ENCODE measurements around the gene GALNT2.

Gene GALNT2

DNA sequence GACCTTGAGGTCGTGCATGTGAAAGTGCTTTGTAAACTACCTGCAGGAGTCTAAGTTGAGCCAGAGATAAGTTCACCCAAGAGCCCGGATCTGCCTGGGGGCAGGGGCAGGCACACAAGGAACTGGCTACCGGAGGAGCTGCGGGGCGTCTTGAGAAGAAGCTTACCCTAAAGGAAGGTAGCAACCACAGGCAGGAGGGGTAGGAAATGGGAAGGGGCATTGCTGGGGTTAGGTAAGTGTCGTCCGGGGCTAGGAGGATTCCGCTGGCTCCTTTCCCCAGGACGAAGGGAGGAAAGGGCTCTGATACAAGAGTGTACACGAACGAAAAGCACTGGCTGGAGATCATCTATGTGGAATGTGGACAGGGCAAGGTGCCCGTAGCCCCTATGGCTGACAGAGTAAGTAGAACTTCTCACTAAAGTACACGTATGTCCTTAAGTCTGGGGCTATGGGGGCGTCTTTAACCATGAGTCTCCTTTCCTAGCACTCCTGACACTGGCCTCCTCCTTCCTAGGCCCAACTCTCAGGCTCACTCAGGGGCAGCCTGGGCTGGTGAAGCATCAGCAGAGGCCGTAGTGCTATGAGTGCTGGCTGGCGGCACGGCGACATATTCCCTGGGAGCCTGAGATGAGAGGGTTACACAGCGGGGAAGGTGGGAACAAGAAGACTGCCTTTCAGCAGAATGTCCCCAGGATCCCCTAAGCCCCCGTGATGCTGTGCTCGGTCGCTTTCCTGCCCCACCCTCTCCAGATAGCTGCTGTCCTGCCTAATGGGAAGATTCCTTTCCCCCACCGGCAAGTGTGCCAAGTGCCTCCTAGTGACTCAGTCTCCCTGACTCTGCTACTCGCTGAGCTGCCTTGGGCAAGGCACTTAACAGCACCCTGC lies 9.1 kb upstream of the GALNT2 start:
- no peak for DNase-seq (ENCODE audit: insufficient read length, low spot score)
- no peak for FAIRE-seq
- no peak for TF ChIP-seq POLR2A (IDR thresholded peaks at IDR 0.05; ENCODE audit: low read depth, low read length)

DNA sequence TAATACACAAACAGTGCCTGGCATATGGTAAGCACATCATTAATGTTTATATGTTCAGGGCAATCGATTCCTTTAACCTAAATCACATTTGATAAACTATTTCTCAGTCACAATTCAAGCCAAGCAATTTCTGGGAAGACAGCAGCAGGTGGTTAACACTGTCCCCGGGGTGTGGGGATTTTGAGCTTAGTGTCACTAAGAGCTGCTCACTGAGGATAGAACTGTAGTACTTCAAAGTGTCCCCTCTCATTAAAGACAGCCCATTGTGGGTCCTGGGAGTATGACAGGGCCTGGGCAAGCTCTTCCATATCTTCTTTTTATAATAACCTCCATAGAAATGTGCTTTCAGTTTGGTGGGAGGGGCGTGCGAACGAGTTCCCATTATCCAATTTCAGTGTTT lies 8.4 kb upstream of the GALNT2 start:
- no peak for TF ChIP-seq POLR2A (IDR thresholded peaks at IDR 0.05; ENCODE audit: low read depth, low read length)
- FAIRE-seq (no peak), DNase-seq (ENCODE audit: insufficient read length, low spot score) (no peak)

DNA sequence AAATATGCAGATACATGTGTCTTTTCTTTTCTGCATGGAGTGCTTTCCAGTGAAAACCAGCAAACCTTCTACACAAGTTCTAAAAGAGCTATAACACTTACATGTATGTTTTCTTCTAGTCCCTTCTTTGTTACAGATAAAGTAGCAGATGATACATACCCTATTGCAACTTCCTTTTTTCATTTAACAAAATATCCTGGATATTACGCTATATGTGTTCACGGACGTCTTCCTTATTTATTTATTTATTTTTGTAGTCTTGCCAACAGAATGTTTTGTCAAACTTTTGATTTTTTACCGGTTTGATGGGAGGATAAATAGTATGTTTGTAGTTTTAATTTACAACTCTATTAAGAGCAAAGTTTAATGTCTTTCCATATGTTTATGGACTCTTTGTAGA lies 5.2 kb upstream of the GALNT2 start:
- TF ChIP-seq POLR2A (IDR thresholded peaks at IDR 0.05; ENCODE audit: low read depth, low read length), result no peak
- FAIRE-seq (no peak), DNase-seq (ENCODE audit: insufficient read length, low spot score) (no peak)

DNA sequence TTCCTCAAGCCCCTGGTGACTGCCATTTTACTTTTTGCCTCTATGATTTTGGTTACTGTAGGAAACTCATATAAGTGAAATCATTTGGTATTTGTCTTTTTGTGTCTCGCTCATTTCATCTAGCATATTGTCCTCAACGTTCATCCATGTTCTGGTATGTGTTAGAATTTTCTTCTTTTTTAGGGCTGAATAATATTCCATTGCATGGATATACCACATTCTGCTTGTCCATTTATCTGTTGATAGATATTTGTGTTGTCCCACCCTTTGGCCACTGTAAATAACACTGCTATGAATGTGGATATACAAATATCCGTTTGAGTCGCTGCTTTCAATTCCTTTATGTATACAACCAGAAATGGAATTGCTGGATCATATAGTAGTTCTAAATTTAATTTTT lies 4.5 kb upstream of the GALNT2 start:
- DNase-seq (ENCODE audit: insufficient read length, low spot score) (no peak), FAIRE-seq (no peak)
- no peak for TF ChIP-seq POLR2A (IDR thresholded peaks at IDR 0.05; ENCODE audit: low read depth, low read length)

GRCh38 chr1:230064283-230064682 lies 2.8 kb upstream of the GALNT2 start:
- no peak for FAIRE-seq
- no peak for DNase-seq (ENCODE audit: insufficient read length, low spot score)

GRCh38 chr1:230065161-230065560 lies 1.9 kb upstream of the GALNT2 start:
- TF ChIP-seq POLR2A (IDR thresholded peaks at IDR 0.05; ENCODE audit: low read depth, low read length), result no peak
- no peak for FAIRE-seq
- no peak for DNase-seq (ENCODE audit: insufficient read length, low spot score)

More at GRCh38 chr1:230064283-230064682, 2.8 kb upstream of the GALNT2 start:
- TF ChIP-seq POLR2A (IDR thresholded peaks at IDR 0.05; ENCODE audit: low read depth, low read length), result no peak

- no peak for TF ChIP-seq POLR2A (IDR thresholded peaks at IDR 0.05; ENCODE audit: low read depth, low read length)
- DNase-seq (ENCODE audit: insufficient read length, low spot score) (no peak), FAIRE-seq (no peak)
Measured at GRCh38 chr1:230065571-230065970, 1.5 kb upstream of the GALNT2 start.

GRCh38 chr1:230066031-230066430 lies 1.0 kb upstream of the GALNT2 start:
- DNase-seq (ENCODE audit: insufficient read length, low spot score) (no peak), FAIRE-seq (no peak)
- no peak for TF ChIP-seq POLR2A (IDR thresholded peaks at IDR 0.05; ENCODE audit: low read depth, low read length)

DNA sequence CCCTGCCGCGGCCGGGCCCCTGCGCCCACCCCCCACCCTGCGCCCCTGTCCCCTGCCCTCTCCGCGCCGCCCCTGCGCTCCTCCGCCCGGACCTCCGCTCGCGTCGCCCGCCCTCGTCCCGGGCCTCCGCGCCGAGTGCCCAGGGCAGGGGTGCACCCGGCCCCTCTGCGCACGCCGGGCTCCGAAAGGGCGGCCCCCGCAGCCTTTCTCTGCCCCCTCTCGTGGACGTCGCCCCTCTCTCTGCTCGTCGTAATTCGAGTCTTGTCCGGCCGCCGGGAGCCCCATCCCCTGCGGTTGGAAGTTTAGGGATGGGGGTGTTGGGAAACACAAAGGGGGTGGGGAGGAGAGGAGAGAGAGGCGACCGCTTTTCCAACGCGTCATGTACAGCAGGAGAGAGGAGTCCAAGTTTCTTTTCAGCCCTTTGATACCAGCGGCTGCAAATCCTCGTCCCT lies 407 bp downstream of the GALNT2 start:
- no peak for TF ChIP-seq POLR2A (IDR thresholded peaks at IDR 0.05; ENCODE audit: low read depth, low read length)
- no peak for FAIRE-seq
- no peak for DNase-seq (ENCODE audit: insufficient read length, low spot score)

DNA sequence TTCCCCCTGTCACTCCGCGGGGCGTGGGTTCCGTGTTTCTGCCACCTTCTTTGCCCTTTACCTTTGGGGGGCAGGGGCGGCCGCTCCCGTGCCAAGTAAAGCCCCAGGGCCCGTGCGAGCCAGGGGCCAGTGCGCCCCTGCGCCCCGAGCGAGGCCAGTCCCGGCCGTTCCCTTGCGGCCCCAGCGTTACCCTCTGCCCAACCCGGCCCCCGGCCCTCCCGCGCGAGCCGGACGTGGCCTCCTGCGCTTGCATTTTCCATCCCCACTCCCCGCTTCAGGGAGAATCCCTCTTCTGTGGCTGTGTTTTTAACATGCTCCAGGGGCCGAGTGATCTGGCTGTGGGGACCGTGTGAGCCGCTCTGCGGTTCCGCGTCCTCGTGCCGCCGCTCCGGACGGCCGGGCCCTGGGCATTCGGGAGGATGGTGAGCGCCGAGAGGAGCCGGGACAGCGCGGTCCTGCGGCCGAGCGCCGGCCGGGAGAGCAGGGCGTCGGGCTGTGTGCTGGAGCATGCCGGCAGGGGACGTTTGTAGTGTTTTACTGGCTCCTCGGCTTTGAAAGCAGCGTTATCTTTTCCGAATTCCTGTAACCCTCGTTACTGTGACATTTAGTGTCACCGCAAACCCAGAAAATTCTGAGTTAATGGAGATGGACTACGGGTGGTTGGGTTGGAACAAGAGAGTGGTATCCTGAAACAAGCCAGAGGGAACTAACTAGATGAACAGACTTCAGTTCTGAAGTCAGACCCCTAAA lies 1.0 kb downstream of the GALNT2 start:
- FAIRE-seq (no peak), DNase-seq (ENCODE audit: insufficient read length, low spot score) (no peak)
- no peak for TF ChIP-seq POLR2A (IDR thresholded peaks at IDR 0.05; ENCODE audit: low read depth, low read length)

GRCh38 chr1:230068621-230068873 lies 1.5 kb downstream of the GALNT2 start:
- TF ChIP-seq POLR2A (IDR thresholded peaks at IDR 0.05; ENCODE audit: low read depth, low read length), result no peak
- DNase-seq (ENCODE audit: insufficient read length, low spot score), result no peak
- no peak for FAIRE-seq

DNA sequence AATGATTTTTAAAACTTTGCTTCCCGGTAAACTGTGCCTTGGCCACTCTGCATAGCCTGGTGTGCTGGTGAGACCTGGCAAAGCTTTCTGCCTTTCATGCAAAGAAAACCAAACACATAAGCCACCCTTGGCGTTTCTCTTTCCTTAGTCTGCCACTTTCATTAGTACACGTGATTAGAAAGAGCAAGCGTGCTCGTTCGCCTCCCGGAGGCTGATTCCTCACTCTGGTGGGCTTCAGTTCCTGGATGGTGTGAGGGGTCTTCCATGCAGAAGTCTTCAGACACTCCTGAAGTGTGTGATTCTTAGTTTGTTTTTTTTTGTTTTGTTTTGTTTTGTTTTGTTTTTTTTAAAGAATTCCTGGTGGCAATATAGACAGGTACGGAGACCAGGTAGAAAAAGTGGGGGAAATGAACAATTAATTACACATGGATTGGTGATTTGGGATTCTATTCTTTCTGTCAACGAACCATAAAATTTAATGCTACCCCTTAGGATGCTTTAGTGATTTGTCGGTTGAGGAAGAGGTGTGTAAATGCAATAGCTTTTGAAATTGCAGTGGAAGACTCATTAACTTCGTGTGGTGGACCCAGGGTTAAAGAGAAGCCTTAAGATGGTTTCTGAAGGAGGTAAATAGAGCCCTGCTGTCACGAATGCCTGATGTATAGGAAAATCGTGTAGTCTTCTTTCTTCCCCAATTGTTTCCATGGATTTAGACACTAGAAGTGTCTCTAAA lies 2.1 kb downstream of the GALNT2 start:
- FAIRE-seq (no peak), DNase-seq (ENCODE audit: insufficient read length, low spot score) (no peak)
- no peak for TF ChIP-seq POLR2A (IDR thresholded peaks at IDR 0.05; ENCODE audit: low read depth, low read length)

DNA sequence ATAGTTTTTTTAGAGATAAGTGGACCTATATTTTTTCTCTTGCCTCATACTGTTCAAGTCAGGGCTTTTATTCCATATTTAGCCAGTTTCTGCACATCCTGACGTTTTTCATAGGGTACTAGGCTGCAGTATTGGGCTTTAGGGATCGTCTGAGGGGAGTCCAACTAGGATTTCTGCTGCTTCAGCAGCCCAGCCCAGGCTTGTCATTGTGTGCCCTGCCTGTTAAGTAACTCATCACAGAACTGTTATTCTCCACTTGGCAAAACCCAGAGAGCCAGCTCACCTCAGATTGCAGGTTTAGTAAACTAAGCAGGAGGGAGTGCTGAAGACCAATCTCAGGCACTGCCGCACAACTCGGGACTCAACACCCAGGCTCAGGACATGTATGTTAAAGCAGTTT lies 2.8 kb downstream of the GALNT2 start:
- no peak for FAIRE-seq
- TF ChIP-seq POLR2A (IDR thresholded peaks at IDR 0.05; ENCODE audit: low read depth, low read length), result no peak
- no peak for DNase-seq (ENCODE audit: insufficient read length, low spot score)
